ENCODE results near the gene APOB. TPM values are rescaled to one million over a fixed set of nuclear protein-coding genes. Genes with fewer than 3 reads are reported as not detected.

APOB gene
- total and polyA plus RNA-seq, 2 of the 13 experiments (the other 11 are each of a cell fraction or from before 2014, with no cell fraction given), result 1,569 to 2,515 TPM

DNA sequence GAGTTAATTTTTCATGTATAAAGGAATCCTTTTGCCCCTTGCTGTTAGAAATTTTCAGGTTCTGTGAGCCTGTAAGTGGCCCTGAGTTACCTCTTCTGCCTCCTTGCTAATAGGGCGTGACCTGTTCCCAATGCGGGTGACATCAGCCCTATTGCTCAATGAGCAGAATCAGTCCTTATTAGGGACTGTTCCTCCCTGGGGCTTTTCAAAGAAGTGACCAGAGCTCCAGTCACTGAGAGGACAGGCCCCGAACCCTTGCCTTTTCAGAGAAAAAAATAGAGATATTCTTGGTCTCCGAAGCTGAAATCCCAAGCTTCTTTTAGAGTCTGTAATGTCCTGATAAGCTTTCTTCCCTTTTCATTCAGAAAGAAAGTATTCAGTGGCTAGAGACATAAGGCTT, 8.2 kb upstream of the APOB start (continued):
- no peak for TF ChIP-seq ZNF737 (CRISPR knock-in tag; IDR thresholded peaks at IDR 0.05; ENCODE audit: borderline replicate concordance)
- TF ChIP-seq JARID2 (CRISPR knock-in tag; IDR thresholded peaks at IDR 0.05; ENCODE audit: insufficient replicate concordance), result no peak
- TF ChIP-seq RARG (CRISPR knock-in tag; IDR thresholded peaks at IDR 0.05; ENCODE audit: low read depth), result no peak
- peak; percentile 98 for TF ChIP-seq CEBPG (CRISPR knock-in tag; IDR thresholded peaks at IDR 0.05)
- TF ChIP-seq ZIK1 (CRISPR knock-in tag; IDR thresholded peaks at IDR 0.05; ENCODE audit: borderline replicate concordance, low read depth), result no peak
- TF ChIP-seq TBL1XR1 (IDR thresholded peaks at IDR 0.05; ENCODE audit: borderline replicate concordance, low read length, partially characterized antibody), result no peak
- TF ChIP-seq ZMYM4 (CRISPR knock-in tag; IDR thresholded peaks at IDR 0.05), result peak; percentile 54; the same call in 1 of the 2 replicates
- TF ChIP-seq KLF12 (CRISPR knock-in tag; IDR thresholded peaks at IDR 0.05; ENCODE audit: borderline replicate concordance), result no peak
- TF ChIP-seq RFXANK (CRISPR knock-in tag; IDR thresholded peaks at IDR 0.05), result no peak
- TF ChIP-seq, protein P1, sequence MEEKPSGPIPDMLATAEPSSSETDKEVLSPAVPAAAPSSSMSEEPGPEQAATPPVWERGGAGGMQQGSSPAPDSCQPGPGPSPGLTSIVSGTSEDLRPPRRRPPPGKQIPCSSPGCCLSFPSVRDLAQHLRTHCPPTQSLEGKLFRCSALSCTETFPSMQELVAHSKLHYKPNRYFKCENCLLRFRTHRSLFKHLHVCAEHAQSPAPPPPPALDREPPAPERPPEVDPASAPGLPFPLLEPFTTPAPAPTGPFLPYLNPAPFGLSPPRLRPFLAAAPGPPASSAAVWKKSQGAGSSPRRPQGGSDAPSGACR (CRISPR knock-in tag; IDR thresholded peaks at IDR 0.05), result no peak
- peak; percentile 98 for TF ChIP-seq CEBPB (IDR thresholded peaks at IDR 0.05; ENCODE audit: borderline replicate concordance, low read depth, low read length)
- TF ChIP-seq ELF1 (CRISPR knock-in tag; IDR thresholded peaks at IDR 0.05), result no peak
- TF ChIP-seq ZC3H4 (CRISPR knock-in tag; IDR thresholded peaks at IDR 0.05; ENCODE audit: borderline replicate concordance), result no peak
- no peak for TF ChIP-seq BRCA1 (CRISPR knock-in tag; IDR thresholded peaks at IDR 0.05)
- TF ChIP-seq, protein P2, sequence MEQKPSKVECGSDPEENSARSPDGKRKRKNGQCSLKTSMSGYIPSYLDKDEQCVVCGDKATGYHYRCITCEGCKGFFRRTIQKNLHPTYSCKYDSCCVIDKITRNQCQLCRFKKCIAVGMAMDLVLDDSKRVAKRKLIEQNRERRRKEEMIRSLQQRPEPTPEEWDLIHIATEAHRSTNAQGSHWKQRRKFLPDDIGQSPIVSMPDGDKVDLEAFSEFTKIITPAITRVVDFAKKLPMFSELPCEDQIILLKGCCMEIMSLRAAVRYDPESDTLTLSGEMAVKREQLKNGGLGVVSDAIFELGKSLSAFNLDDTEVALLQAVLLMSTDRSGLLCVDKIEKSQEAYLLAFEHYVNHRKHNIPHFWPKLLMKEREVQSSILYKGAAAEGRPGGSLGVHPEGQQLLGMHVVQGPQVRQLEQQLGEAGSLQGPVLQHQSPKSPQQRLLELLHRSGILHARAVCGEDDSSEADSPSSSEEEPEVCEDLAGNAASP (CRISPR knock-in tag; IDR thresholded peaks at IDR 0.05; ENCODE audit: borderline replicate concordance), result peak; percentile 88; the same call in 1 of the 2 replicates
- TF ChIP-seq, protein P3, sequence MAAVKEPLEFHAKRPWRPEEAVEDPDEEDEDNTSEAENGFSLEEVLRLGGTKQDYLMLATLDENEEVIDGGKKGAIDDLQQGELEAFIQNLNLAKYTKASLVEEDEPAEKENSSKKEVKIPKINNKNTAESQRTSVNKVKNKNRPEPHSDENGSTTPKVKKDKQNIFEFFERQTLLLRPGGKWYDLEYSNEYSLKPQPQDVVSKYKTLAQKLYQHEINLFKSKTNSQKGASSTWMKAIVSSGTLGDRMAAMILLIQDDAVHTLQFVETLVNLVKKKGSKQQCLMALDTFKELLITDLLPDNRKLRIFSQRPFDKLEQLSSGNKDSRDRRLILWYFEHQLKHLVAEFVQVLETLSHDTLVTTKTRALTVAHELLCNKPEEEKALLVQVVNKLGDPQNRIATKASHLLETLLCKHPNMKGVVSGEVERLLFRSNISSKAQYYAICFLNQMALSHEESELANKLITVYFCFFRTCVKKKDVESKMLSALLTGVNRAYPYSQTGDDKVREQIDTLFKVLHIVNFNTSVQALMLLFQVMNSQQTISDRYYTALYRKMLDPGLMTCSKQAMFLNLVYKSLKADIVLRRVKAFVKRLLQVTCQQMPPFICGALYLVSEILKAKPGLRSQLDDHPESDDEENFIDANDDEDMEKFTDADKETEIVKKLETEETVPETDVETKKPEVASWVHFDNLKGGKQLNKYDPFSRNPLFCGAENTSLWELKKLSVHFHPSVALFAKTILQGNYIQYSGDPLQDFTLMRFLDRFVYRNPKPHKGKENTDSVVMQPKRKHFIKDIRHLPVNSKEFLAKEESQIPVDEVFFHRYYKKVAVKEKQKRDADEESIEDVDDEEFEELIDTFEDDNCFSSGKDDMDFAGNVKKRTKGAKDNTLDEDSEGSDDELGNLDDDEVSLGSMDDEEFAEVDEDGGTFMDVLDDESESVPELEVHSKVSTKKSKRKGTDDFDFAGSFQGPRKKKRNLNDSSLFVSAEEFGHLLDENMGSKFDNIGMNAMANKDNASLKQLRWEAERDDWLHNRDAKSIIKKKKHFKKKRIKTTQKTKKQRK (IDR thresholded peaks at IDR 0.05; ENCODE audit: low read length), result no peak
- TF ChIP-seq, protein P4, sequence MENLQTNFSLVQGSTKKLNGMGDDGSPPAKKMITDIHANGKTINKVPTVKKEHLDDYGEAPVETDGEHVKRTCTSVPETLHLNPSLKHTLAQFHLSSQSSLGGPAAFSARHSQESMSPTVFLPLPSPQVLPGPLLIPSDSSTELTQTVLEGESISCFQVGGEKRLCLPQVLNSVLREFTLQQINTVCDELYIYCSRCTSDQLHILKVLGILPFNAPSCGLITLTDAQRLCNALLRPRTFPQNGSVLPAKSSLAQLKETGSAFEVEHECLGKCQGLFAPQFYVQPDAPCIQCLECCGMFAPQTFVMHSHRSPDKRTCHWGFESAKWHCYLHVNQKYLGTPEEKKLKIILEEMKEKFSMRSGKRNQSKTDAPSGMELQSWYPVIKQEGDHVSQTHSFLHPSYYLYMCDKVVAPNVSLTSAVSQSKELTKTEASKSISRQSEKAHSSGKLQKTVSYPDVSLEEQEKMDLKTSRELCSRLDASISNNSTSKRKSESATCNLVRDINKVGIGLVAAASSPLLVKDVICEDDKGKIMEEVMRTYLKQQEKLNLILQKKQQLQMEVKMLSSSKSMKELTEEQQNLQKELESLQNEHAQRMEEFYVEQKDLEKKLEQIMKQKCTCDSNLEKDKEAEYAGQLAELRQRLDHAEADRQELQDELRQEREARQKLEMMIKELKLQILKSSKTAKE (CRISPR knock-in tag; IDR thresholded peaks at IDR 0.05; ENCODE audit: borderline replicate concordance), result no peak
- TF ChIP-seq, protein P5, sequence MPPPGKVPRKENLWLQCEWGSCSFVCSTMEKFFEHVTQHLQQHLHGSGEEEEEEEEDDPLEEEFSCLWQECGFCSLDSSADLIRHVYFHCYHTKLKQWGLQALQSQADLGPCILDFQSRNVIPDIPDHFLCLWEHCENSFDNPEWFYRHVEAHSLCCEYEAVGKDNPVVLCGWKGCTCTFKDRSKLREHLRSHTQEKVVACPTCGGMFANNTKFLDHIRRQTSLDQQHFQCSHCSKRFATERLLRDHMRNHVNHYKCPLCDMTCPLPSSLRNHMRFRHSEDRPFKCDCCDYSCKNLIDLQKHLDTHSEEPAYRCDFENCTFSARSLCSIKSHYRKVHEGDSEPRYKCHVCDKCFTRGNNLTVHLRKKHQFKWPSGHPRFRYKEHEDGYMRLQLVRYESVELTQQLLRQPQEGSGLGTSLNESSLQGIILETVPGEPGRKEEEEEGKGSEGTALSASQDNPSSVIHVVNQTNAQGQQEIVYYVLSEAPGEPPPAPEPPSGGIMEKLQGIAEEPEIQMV (CRISPR knock-in tag; IDR thresholded peaks at IDR 0.05; ENCODE audit: low read depth), result no peak
- no peak for TF ChIP-seq ZNF564 (CRISPR knock-in tag; IDR thresholded peaks at IDR 0.05)
- TF ChIP-seq ZNF207 (IDR thresholded peaks at IDR 0.05; ENCODE audit: borderline replicate concordance), result no peak

Data from HepG2 (cell line).